Glutamatergic neuron (in vitro differentiated cells): Measurements from ENCODE around the gene PIGQ. TPM values are rescaled to one million over a fixed set of nuclear protein-coding genes. Genes with fewer than 3 reads are reported as not detected.

Experiments
- DNase-seq: peaks from one replicate; pipeline ENCODE4 v3.0.0; 2022
- H3K27ac Mint-ChIP-seq: one replicate; pipeline ENCODE4 v1.8.0; 2020; ENCODE audit warnings: mild to moderate bottlenecking, mixed read lengths, inconsistent platforms; ENCODE audit not compliant: unreplicated experiment
- H3K27me3 Mint-ChIP-seq: one replicate; pipeline ENCODE4 v1.8.0; 2020; ENCODE audit warnings: mild to moderate bottlenecking, moderate library complexity, mixed read lengths, inconsistent platforms; ENCODE audit not compliant: unreplicated experiment
- H3K36me3 Mint-ChIP-seq: one replicate; pipeline ENCODE4 v1.8.0; 2020; ENCODE audit warnings: mild to moderate bottlenecking, mixed read lengths, inconsistent platforms; ENCODE audit not compliant: unreplicated experiment
- H3K4me1 Mint-ChIP-seq: one replicate; pipeline ENCODE4 v1.8.0; 2020; ENCODE audit warnings: mild to moderate bottlenecking, low read depth, mixed read lengths, inconsistent platforms; ENCODE audit not compliant: unreplicated experiment
- H3K4me3 Mint-ChIP-seq: one replicate; pipeline ENCODE4 v1.8.0; 2020; ENCODE audit warnings: mild to moderate bottlenecking, mixed read lengths, inconsistent platforms; ENCODE audit not compliant: unreplicated experiment
- H3K9me3 Mint-ChIP-seq: one replicate; pipeline ENCODE4 v1.8.0; 2020; ENCODE audit warnings: mild to moderate bottlenecking, moderate library complexity, mixed read lengths, inconsistent platforms; ENCODE audit not compliant: unreplicated experiment
- CTCF ChIP-seq: fragments of 200-600 bp; sonication (generic); IDR thresholded peaks from one replicate; pipeline ENCODE4 v1.5.0; 2021; ENCODE audit not compliant: partially characterized antibody, unreplicated experiment
- total RNA-seq: library from RNA; stranded (reverse); fragmentation: NEBNext Ultra II Directional; extraction: Animal tissue kit (Norgen Biotek cat#: 25700); gene quantifications from one replicate; pipeline ENCODE4 v1.2.1, GENCODE V29; 2021; ENCODE audit not compliant: unreplicated experiment

The PIGQ gene
- total RNA-seq, 1 donor from 2014 or later = 85.0 TPM

GRCh38 chr16:592518-593306 is 22.9 kb downstream of the PIGQ start:
- peaks cover 24% of the 10 kb centered on the region for H3K9me3 Mint-ChIP-seq
- no peak overlapping the region for H3K27ac Mint-ChIP-seq
- DNase-seq = no peak
- peaks cover 35% of the 10 kb centered on the region for H3K4me1 Mint-ChIP-seq
- peak overlapping the region; percentile 61 for H3K4me3 Mint-ChIP-seq
- peaks cover 7% of the 10 kb centered on the region for H3K36me3 Mint-ChIP-seq
- peaks cover 20% of the 10 kb centered on the region for H3K27me3 Mint-ChIP-seq
- TF ChIP-seq CTCF = no peak

- DNase-seq = no peak
- Mint-ChIP-seq H3K4me3 (peak overlapping the region; percentile 74), H3K9me3 (peaks cover 20% of the 10 kb centered on the region), H3K36me3 (peaks cover 7% of the 10 kb centered on the region), H3K27me3 (peaks cover 17% of the 10 kb centered on the region), H3K4me1 (peaks cover 35% of the 10 kb centered on the region), H3K27ac (no peak overlapping the region)
- TF ChIP-seq CTCF = no peak
Measured at GRCh38 chr16:593406-593805, 23.6 kb downstream of the PIGQ start.

GRCh38 chr16:593807-594206 is 24.0 kb downstream of the PIGQ start:
- H3K27ac Mint-ChIP-seq = no peak overlapping the region
- H3K9me3 Mint-ChIP-seq = peaks cover 20% of the 10 kb centered on the region
- H3K4me3 Mint-ChIP-seq = peak overlapping the region; percentile 74
- H3K27me3 Mint-ChIP-seq = peaks cover 15% of the 10 kb centered on the region
- DNase-seq = no peak
- peaks cover 7% of the 10 kb centered on the region for H3K36me3 Mint-ChIP-seq
- TF ChIP-seq CTCF = no peak
- peaks cover 35% of the 10 kb centered on the region for H3K4me1 Mint-ChIP-seq

- Mint-ChIP-seq H3K4me1 (peaks cover 35% of the 10 kb centered on the region), H3K9me3 (peaks cover 18% of the 10 kb centered on the region), H3K36me3 (peaks cover 7% of the 10 kb centered on the region), H3K27me3 (peaks cover 13% of the 10 kb centered on the region), H3K4me3 (peak overlapping the region; percentile 30), H3K27ac (no peak overlapping the region)
- no peak for TF ChIP-seq CTCF
- no peak for DNase-seq
Measured at GRCh38 chr16:595094-595528, 25.3 kb downstream of the PIGQ start.
